Sigmoid colon (tissue), 7 donors: ENCODE results near the gene TMEM229B. TPM values are rescaled to one million over a fixed set of nuclear protein-coding genes. Genes with fewer than 3 reads are reported as not detected.

ENCODE experiments used
- DNase-seq: peaks from one replicate; pipeline ENCODE4 v3.0.0-alpha.2; 2019
- H3K27ac ChIP-seq, 4 donors: fragments of 200-600 bp; sonication (generic); one replicate each; pipeline ENCODE4 v1.5.1; 2016 to 2019; ENCODE audit warnings: mild to moderate bottlenecking in 1 of 4
- H3K27me3 ChIP-seq, 3 donors: fragments of 200-600 bp; sonication (generic); one replicate each; pipeline ENCODE4 v1.5.1; 2019; ENCODE audit warnings: mild to moderate bottlenecking in 1 of 3
- H3K36me3 ChIP-seq, 4 donors: fragments of 200-600 bp; sonication (generic); one replicate each; pipeline ENCODE4 v1.5.1; 2016 to 2019
- H3K4me1 ChIP-seq, 4 donors: fragments of 200-600 bp; sonication (generic); one replicate each; pipeline ENCODE4 v1.5.1; 2017 to 2019
- H3K4me3 ChIP-seq, 4 donors: fragments of 200-600 bp; sonication (generic); one replicate each; pipeline ENCODE4 v1.5.1; 2017 to 2019; ENCODE audit warnings: mild to moderate bottlenecking in 2 of 4, moderate library complexity in 1 of 4
- H3K9me3 ChIP-seq, 4 donors: fragments of 200-600 bp in 3 of 4; sonication (generic) in 3 of 4; one replicate each; pipeline versions ENCODE4 v1.5.1 to v1.6.1; 2013 to 2019
- CTCF ChIP-seq, 4 experiments: fragments of 450-650 bp in 3 of 4; fragments of 200-600 bp in 1 of 4; IDR thresholded peaks; one replicate each; pipeline ENCODE4 v1.5.1; 2016 to 2019; ENCODE audit warnings: antibody characterized with exemption in 4 of 4, mild to moderate bottlenecking in 3 of 4, moderate library complexity in 2 of 4
- EP300 ChIP-seq, 4 donors: sonication (generic); formaldehyde crosslinking; IDR thresholded peaks; one replicate each; pipeline ENCODE4 v1.6.1; 2017; ENCODE audit warnings: antibody characterized with exemption in 4 of 4
- POLR2A ChIP-seq, 2 donors: fragments of 450-650 bp; IDR thresholded peaks; one replicate each; pipeline ENCODE4 v1.6.1; 2016; ENCODE audit warnings: antibody characterized with exemption in 2 of 2, mild to moderate bottlenecking in 2 of 2, moderate library complexity in 2 of 2
- POLR2AphosphoS5 ChIP-seq, 4 donors: sonication (generic); formaldehyde crosslinking; IDR thresholded peaks; one replicate each; pipeline ENCODE4 v1.6.1; 2017; ENCODE audit warnings: antibody characterized with exemption in 4 of 4
- WGBS, 2 donors: extraction: QIAGEN DNeasy Blood & Tissue Kit; methylation state at CpG; one replicate each; pipeline ENCODE4 v1.1.7; 2013; 5-methylcytosine and 5-hydroxymethylcytosine counted together
- intact Hi-C: fragments of 100-400 bp; cut with DNase I; formaldehyde crosslinking; loops from one replicate; pipeline ENCODE4 v1.15.1; 2023
- polyA plus RNA-seq, 3 donors: library from polyadenylated mRNA; stranded (reverse); fragments of 200-250 nt; gene quantifications; one replicate each; pipeline ENCODE4 v1.2.3, GENCODE V29; 2013
- total RNA-seq, 4 donors: library from RNA; depleted of rRNA; stranded (reverse); fragments of >200 nt; gene quantifications; one replicate each; pipeline ENCODE4 v1.1.0, GENCODE V29; 2016
- donor health status: healthy with polysubstance abuse.
- donor health status: Bipolar disorder and iron deficiency.
- donor health status: healthy.

The TMEM229B gene
- total and polyA plus RNA-seq, 7 donors: 1.2 to 16.4 (median 6.1) TPM

DNA sequence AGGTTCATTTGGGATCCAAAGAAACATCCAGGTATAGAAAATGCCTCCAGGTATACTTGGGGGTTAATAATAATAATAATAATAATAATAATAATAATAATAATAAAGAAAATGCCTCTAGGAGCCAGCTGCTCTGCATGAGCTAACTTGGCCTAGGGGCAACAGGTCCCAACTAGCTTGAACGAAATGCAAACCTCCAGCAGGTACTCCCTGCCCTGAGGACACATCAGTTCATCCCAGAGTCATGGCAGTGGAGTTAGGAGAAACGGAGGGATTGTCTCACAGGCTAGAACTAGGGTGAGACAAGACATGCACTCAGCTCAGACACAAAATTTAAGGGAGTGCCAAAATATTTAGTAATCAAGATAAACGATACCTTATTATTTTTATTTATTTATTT lies 12.5 kb upstream of the TMEM229B start:
- Histone ChIP-seq H3K27me3 (no peaks in the 10 kb centered on the region), H3K9me3 (no peaks in the 10 kb centered on the region), H3K4me1 (no peaks in the 10 kb centered on the region), H3K4me3 (no peak overlapping the region), H3K27ac (no peak overlapping the region), H3K36me3 (no peaks in the 10 kb centered on the region)
- no peak for DNase-seq
- intact Hi-C loops: no loop called here
- WGBS, 2 donors: 91% methylated on average over 3 of the region's 3 CpGs
- TF ChIP-seq EP300 (IDR thresholded peaks at IDR 0.05) (no peak), POLR2AphosphoS5 (IDR thresholded peaks at IDR 0.05) (no peak), CTCF (IDR thresholded peaks at IDR 0.05) (no peak), POLR2A (IDR thresholded peaks at IDR 0.05) (no peak)

DNA sequence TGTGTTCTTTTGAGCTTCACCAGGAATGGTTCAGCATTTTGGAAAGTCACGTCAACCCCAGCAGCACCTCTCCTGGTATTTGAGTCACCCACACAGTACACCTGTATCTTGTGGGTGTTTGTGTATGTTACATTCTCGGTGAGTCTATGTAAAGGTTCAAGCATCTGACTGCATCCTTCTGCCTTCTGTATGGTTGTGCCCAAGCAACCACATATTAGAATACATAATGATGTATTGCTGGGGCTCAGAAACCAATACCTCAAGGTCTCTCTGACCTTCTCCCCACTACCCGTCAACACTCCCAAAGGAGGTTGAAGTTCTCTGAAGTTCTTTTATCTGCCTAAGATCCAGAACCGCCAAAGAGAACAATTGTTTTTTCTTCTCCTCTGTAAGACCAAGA lies 9.2 kb upstream of the TMEM229B start:
- no peak overlapping the region for H3K4me3 ChIP-seq
- no peaks in the 10 kb centered on the region for H3K27me3 ChIP-seq
- no peak for TF ChIP-seq EP300 (IDR thresholded peaks at IDR 0.05)
- no peak for TF ChIP-seq CTCF (IDR thresholded peaks at IDR 0.05)
- no peak for TF ChIP-seq POLR2A (IDR thresholded peaks at IDR 0.05)
- no peak for TF ChIP-seq POLR2AphosphoS5 (IDR thresholded peaks at IDR 0.05)
- H3K4me1 ChIP-seq: no peaks in the 10 kb centered on the region
- H3K36me3 ChIP-seq: no peaks in the 10 kb centered on the region
- WGBS, 2 donors: 39 to 66% methylated on average over 4 of the region's 4 CpGs
- peaks cover 0 to 6% (median 3%) of the 10 kb centered on the region in 4 donors for H3K9me3 ChIP-seq
- H3K27ac ChIP-seq: no peak overlapping the region
- intact Hi-C loops: no loop called here
- no peak for DNase-seq

- H3K27ac ChIP-seq: no peak overlapping the region
- H3K9me3 ChIP-seq: peaks cover 0 to 6% (median 3%) of the 10 kb centered on the region in 4 donors
- no peaks in the 10 kb centered on the region for H3K4me1 ChIP-seq
- no peak for DNase-seq
- no peak for TF ChIP-seq POLR2AphosphoS5 (IDR thresholded peaks at IDR 0.05)
- no peak for TF ChIP-seq CTCF (IDR thresholded peaks at IDR 0.05)
- no peak for TF ChIP-seq POLR2A (IDR thresholded peaks at IDR 0.05)
- no peak for TF ChIP-seq EP300 (IDR thresholded peaks at IDR 0.05)
- 88 to 93% methylated on average over 13 of the region's 13 CpGs for WGBS, 2 donors
- no peaks in the 10 kb centered on the region for H3K36me3 ChIP-seq
- no peak overlapping the region for H3K4me3 ChIP-seq
- intact Hi-C loops: no loop called here
- no peaks in the 10 kb centered on the region for H3K27me3 ChIP-seq
Observed at GRCh38 chr14:67497216-67497615, 8.7 kb upstream of the TMEM229B start.

DNA sequence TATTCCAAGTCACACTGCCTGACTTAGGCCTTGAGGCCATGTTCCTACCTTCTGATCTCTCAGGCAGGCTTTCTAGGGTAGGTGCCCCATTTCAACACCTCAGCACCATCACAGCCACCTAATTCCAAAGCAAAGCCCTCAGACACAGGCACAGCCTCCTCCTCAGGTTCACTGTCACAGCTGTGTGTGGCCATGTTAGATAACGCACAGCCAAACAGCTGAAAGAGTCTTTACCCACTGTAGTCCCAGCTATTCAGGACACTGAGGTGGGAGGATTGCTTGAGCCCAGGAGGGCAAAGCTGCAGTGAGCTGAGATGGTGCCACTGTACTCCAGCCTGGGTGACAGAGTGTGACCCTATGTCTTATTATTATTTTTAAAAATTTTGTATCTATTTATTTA lies 7.3 kb upstream of the TMEM229B start:
- TF ChIP-seq EP300 (IDR thresholded peaks at IDR 0.05) (no peak), CTCF (IDR thresholded peaks at IDR 0.05) (no peak), POLR2AphosphoS5 (IDR thresholded peaks at IDR 0.05) (no peak), POLR2A (IDR thresholded peaks at IDR 0.05) (no peak)
- 96 to 97% methylated on average over 1 of the region's 1 CpG for WGBS, 2 donors
- no peak overlapping the region for H3K4me3 ChIP-seq

GRCh38 chr14:67493092-67493717 lies 4.7 kb upstream of the TMEM229B start:
- no peaks in the 10 kb centered on the region for H3K36me3 ChIP-seq
- H3K27ac ChIP-seq: no peak overlapping the region
- 91 to 96% methylated on average over 8 of the region's 8 CpGs for WGBS, 2 donors
- no peak for DNase-seq
- no peak for TF ChIP-seq CTCF (IDR thresholded peaks at IDR 0.05)
- TF ChIP-seq EP300 (IDR thresholded peaks at IDR 0.05): no peak
- TF ChIP-seq POLR2A (IDR thresholded peaks at IDR 0.05): no peak
- TF ChIP-seq POLR2AphosphoS5 (IDR thresholded peaks at IDR 0.05): no peak
- no peak overlapping the region for H3K4me3 ChIP-seq
- H3K4me1 ChIP-seq: no peaks in the 10 kb centered on the region
- H3K9me3 ChIP-seq: peaks cover 0 to 6% (median 3%) of the 10 kb centered on the region in 4 donors
- intact Hi-C loops: no loop called here
- no peaks in the 10 kb centered on the region for H3K27me3 ChIP-seq

More for the DNA sequence above, 7.3 kb upstream of the TMEM229B start:
- Histone ChIP-seq H3K27me3 (no peaks in the 10 kb centered on the region), H3K9me3 (peaks cover 0 to 6% (median 3%) of the 10 kb centered on the region in 4 donors), H3K36me3 (no peaks in the 10 kb centered on the region), H3K27ac (no peak overlapping the region), H3K4me1 (no peaks in the 10 kb centered on the region)
- DNase-seq: no peak
- intact Hi-C loops: no loop called here
